Stimulated activated CD8-positive, alpha-beta memory T cell treated with anti-CD3 and anti-CD28 coated beads, Interleukin-15, amount 100 ng/mL, for 24 hours (primary cell): ENCODE data around the gene SLC25A5.

Experiments
- DNase-seq: peaks from one replicate; pipeline ENCODE4 v3.0.0-alpha.2; 2020; ENCODE audit warnings: low read depth

Gene SLC25A5

DNA sequence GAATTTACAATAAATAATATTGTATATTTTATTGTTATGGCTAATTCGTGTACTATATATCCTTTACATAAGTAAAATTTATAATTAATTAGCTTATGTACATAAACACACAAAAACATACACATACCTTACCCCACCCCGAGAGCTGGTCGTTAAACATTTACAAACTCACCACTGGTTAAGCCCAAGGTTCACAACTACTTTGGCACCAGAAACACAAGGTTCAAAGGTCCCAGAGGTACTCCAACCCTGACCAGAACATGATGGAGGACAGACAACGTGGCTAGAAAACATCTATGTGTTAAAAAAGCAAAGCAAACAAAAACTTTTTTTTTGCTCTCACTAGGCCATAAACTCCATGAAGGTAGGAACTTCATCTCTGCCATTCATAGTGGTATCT is 37.7 kb downstream of the SLC25A5 start:
- DNase-seq: no peak

DNA sequence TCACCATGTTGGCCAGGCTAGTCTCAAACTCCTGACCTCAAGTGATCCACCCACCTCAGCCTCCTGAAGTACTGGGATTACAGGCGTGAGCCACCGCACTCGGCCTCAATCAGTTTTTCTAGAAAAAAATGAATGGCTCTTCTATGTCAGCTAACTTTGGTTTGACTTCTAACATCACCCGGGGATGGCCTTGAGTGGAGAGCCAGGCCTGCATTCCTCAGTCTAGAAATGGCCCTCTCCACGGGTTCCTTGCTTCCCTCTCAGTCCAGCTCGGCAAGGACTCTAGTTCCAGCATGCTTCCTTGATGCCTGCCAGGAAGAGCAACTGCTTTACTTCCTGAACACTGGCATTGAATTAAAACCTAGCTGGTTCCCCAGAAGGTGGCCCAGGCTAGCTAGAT is 39.0 kb downstream of the SLC25A5 start:
- no peak for DNase-seq

DNA sequence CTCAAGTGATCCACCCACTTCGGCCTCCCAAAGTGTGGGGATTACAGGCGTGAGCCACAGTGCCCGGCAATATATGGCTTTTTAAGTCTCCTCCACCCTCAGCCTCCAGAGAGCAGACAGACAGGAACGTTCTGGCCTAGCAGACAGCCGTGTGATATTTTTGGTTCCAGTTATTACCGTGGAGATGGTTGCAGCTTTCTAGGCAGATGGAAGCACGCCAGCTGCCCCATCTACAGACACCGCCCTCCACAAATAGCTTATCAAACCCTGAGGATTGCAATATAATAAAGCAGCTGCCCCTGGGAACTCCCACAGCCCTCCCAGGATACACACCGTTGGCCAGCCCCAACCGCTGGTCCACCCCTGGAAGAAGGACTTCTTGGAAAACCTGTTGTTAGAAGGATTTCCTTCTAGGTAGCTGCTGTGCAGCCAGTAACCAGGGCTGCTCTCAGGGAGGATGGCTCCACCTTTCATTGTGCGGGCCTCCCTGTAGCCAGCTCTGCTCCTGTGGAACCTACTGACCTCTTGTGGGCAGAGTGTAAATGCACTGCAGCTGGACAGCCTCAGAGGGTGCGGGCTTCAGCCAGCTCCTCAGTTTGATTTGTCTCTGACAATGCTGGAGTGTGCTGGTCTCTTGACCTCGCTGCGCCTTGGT is 44.0 kb downstream of the SLC25A5 start:
- no peak for DNase-seq

DNA sequence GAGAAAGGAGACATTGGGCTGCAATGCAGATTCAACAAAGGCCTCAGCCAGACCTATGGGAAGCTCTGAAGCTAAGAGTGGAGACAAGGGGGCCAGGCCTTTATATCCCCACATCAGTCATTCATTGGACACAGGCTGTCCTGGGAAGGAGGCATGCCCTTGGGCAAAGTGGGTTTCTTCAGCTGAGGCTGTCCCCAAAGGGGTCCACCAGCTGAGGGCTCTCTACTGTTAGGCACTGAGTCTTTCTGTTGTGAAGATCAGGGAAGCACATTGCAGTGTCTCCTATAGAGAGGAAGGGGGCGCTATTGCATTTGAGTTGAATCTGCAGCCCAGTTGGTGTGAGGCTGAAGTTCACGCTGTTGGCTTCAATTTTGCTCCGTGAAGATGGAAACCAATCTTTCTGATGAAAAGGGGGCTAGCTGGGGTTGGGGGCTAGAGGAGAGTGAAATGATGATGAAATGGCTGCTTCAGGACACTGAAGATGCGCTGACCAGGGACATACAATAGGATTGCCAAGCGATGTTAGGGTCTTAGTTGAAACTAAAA is 48.0 kb downstream of the SLC25A5 start:
- DNase-seq: no peak

DNA sequence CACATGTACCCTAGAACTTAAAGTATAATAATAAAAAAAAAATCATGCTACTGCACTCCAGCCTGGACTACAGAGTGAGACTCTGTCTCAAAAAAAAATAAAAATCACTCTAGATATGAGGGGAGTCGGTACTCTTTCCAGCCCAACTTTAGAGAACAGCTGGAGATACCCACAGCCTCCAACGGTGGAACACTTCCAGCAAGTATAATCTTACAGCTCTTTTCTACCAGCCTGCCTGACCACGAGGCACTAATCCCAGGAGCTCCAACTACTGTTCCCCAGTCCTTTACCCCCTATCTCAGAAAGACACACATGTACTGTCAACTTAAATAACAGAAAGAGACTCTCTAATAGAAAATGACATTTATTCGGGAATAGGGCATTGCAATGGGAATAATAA is 50.1 kb downstream of the SLC25A5 start:
- DNase-seq: no peak
